Smooth muscle cell (in vitro differentiated cells): ENCODE results near the gene TUT4. TPM values are rescaled to one million over a fixed set of nuclear protein-coding genes. Genes with fewer than 3 reads are reported as not detected.

ENCODE experiments used
- DNase-seq: peaks from one replicate; lab custom pipeline; 2025; ENCODE audit not compliant: unreplicated experiment; lab: John Stamatoyannopoulos, UW
- H2AFZ ChIP-seq: fragments of 200-600 bp; sonication (generic); 2 replicates; pipeline ENCODE4 v1.6.0; 2016; ENCODE audit warnings: antibody characterized with exemption, low read depth, mild to moderate bottlenecking
- H3F3A ChIP-seq: fragments of 200-600 bp; sonication (generic); 2 replicates; pipeline ENCODE4 v1.6.0; 2017; ENCODE audit warnings: antibody characterized with exemption, low read depth
- H3K27ac ChIP-seq: fragments of 200-600 bp; sonication (generic); 2 replicates; pipeline ENCODE4 v1.5.1; 2016; ENCODE audit warnings: low read depth, mild to moderate bottlenecking
- H3K27me3 ChIP-seq: fragments of 200-600 bp; sonication (generic); 2 replicates; pipeline ENCODE4 v1.6.1; 2016; ENCODE audit warnings: low read depth, mild to moderate bottlenecking
- H3K36me3 ChIP-seq: fragments of 200-600 bp; sonication (generic); 2 replicates; pipeline ENCODE4 v1.5.1; 2016; ENCODE audit warnings: low read depth
- H3K4me1 ChIP-seq: fragments of 200-600 bp; sonication (generic); 2 replicates; pipeline ENCODE4 v1.5.1; 2016; ENCODE audit warnings: low read depth
- H3K4me2 ChIP-seq: fragments of 200-600 bp; sonication (generic); 2 replicates; pipeline ENCODE4 v1.6.0; 2016; ENCODE audit warnings: mild to moderate bottlenecking
- H3K4me3 ChIP-seq: fragments of 200-600 bp; sonication (generic); 2 replicates; pipeline ENCODE4 v1.5.1; 2016; ENCODE audit warnings: mild to moderate bottlenecking
- H3K79me2 ChIP-seq: fragments of 200-600 bp; sonication (generic); 2 replicates; pipeline ENCODE4 v1.6.0; 2016; ENCODE audit warnings: low read depth, mild to moderate bottlenecking
- H3K9ac ChIP-seq: fragments of 200-600 bp; sonication (generic); 2 replicates; pipeline ENCODE4 v1.6.0; 2016; ENCODE audit warnings: low read depth
- H3K9me3 ChIP-seq: fragments of 200-600 bp; sonication (generic); replicated peaks from 2 replicates; pipeline ENCODE4 v1.5.1; 2016; ENCODE audit warnings: low read depth
- H4K20me1 ChIP-seq: fragments of 200-600 bp; sonication (generic); 2 replicates; pipeline ENCODE4 v1.6.0; 2016; ENCODE audit warnings: low read depth
- WGBS: methylation state at CpG from one replicate; pipeline ENCODE4 v1.1.7; 2016; ENCODE audit warnings: low lambda C conversion rate; 5-methylcytosine and 5-hydroxymethylcytosine counted together
- polyA plus RNA-seq: library from polyadenylated mRNA; unstranded; fragments of >200 nt; fragmentation: Nextera tagmentation; extraction: Ambion mirVana; gene quantifications from 2 replicates; pipeline ENCODE4 v1.2.1, GENCODE V29; 2016
- total RNA-seq: library from RNA; depleted of rRNA; stranded (reverse); fragments of >200 nt; gene quantifications from 2 replicates; pipeline ENCODE4 v1.2.3, GENCODE V29; 2014
- TF ChIP-seq, protein P1 (sequence below): fragments of 200-600 bp; sonication (generic); IDR thresholded peaks from 2 replicates; pipeline ENCODE4 v1.5.1; 2017; ENCODE audit warnings: borderline replicate concordance, mild to moderate bottlenecking, antibody characterized with exemption; ENCODE audit not compliant: insufficient read depth, poor library complexity, severe bottlenecking

Gene TUT4
- total and polyA plus RNA-seq, 2 experiments from 2014 or later = 13.9 to 58.3 TPM

- Histone ChIP-seq H3K36me3 (peaks cover 5% of the 10 kb centered on the region), H3K27ac (no peak overlapping the region), H3F3A (no peaks in the 10 kb centered on the region), H2AFZ (no peak overlapping the region), H3K4me1 (no peaks in the 10 kb centered on the region), H3K27me3 (no peaks in the 10 kb centered on the region), H3K4me2 (no peak overlapping the region), H3K9me3 (no peaks in the 10 kb centered on the region), H4K20me1 (peaks cover 46% of the 10 kb centered on the region), H3K79me2 (peaks cover 96% of the 10 kb centered on the region), H3K9ac (no peak overlapping the region), H3K4me3 (no peak overlapping the region)
- no peak for DNase-seq
- TF ChIP-seq, protein P1, sequence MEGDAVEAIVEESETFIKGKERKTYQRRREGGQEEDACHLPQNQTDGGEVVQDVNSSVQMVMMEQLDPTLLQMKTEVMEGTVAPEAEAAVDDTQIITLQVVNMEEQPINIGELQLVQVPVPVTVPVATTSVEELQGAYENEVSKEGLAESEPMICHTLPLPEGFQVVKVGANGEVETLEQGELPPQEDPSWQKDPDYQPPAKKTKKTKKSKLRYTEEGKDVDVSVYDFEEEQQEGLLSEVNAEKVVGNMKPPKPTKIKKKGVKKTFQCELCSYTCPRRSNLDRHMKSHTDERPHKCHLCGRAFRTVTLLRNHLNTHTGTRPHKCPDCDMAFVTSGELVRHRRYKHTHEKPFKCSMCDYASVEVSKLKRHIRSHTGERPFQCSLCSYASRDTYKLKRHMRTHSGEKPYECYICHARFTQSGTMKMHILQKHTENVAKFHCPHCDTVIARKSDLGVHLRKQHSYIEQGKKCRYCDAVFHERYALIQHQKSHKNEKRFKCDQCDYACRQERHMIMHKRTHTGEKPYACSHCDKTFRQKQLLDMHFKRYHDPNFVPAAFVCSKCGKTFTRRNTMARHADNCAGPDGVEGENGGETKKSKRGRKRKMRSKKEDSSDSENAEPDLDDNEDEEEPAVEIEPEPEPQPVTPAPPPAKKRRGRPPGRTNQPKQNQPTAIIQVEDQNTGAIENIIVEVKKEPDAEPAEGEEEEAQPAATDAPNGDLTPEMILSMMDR = no peak
- WGBS = 98% methylated on average over 2 of the region's 2 CpGs
Observed at GRCh38 chr1:52532731-52533327, 20.1 kb downstream of the TUT4 start.

DNA sequence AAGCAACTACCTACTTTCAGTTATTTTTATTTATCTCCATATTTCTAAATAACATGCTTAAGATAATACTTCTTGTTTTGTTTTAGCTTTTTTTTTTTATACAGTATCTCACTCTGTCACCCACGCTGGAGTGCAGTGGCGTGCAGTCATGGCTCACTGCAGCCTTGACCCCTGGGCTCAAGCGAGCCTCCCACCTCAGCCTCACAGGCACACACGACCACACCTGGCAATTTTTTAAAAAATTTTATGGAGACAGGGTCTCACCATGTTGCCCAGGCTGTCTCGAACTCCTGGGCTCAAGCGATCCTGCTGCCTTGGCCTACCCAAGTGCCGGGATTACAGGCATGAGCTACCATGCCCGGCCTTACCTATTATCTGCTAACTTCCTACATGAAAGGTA lies 20.6 kb downstream of the TUT4 start:
- 95% methylated on average over 8 of the region's 8 CpGs for WGBS
- no peak overlapping the region for H3K4me2 ChIP-seq
- H3K36me3 ChIP-seq = peaks cover 5% of the 10 kb centered on the region
- no peaks in the 10 kb centered on the region for H3K4me1 ChIP-seq
- DNase-seq = no peak
- TF ChIP-seq, protein P1 = no peak
- no peak overlapping the region for H3K27ac ChIP-seq
- no peaks in the 10 kb centered on the region for H3F3A ChIP-seq
- peaks cover 90% of the 10 kb centered on the region for H3K79me2 ChIP-seq
- no peak overlapping the region for H2AFZ ChIP-seq
- no peak overlapping the region for H3K4me3 ChIP-seq
- no peak overlapping the region for H3K9ac ChIP-seq
- peaks cover 47% of the 10 kb centered on the region for H4K20me1 ChIP-seq
- no peaks in the 10 kb centered on the region for H3K9me3 ChIP-seq
- H3K27me3 ChIP-seq = no peaks in the 10 kb centered on the region

- WGBS = 90% methylated on average over 3 of the region's 3 CpGs
- Histone ChIP-seq H4K20me1 (peaks cover 56% of the 10 kb centered on the region), H3F3A (no peaks in the 10 kb centered on the region), H3K4me3 (no peak overlapping the region), H3K27ac (no peak overlapping the region), H2AFZ (no peak overlapping the region), H3K36me3 (peaks cover 5% of the 10 kb centered on the region), H3K4me1 (no peaks in the 10 kb centered on the region), H3K27me3 (no peaks in the 10 kb centered on the region), H3K9ac (no peak overlapping the region), H3K79me2 (peaks cover 81% of the 10 kb centered on the region), H3K4me2 (no peak overlapping the region), H3K9me3 (no peaks in the 10 kb centered on the region)
- TF ChIP-seq, protein P1 = no peak
- DNase-seq = no peak
Observed at GRCh38 chr1:52531249-52531872, 21.5 kb downstream of the TUT4 start.
